Measurements from ENCODE around the gene ATP2A3.

GRCh38 chr17:3885970-3886369 is 78.3 kb downstream of the ATP2A3 start:
- TF ChIP-seq CTCF (conservative IDR thresholded peaks at IDR 0.05; ENCODE audit: low read depth, low read length) (no peak), EZH2 (IDR thresholded peaks at IDR 0.05; ENCODE audit: low read length, unreplicated experiment) (no peak), EZH2phosphoT487 (IDR thresholded peaks at IDR 0.05; ENCODE audit: borderline replicate concordance, low read length) (no peak)
